Pancreas (tissue), 10 donors: Measurements from ENCODE around the gene ARL2. TPM values are rescaled to one million over a fixed set of nuclear protein-coding genes. Genes with fewer than 3 reads are reported as not detected.

ENCODE experiments used
- ATAC-seq, 4 donors: fragments of 200-7000 bp; cut with Tn5 transposase; one replicate each; pipeline versions ENCODE4 v1.8.0 to v1.9.1; 2020; ENCODE audit warnings: mild to moderate bottlenecking in 4 of 4, moderate library complexity in 4 of 4
- DNase-seq, 6 donors: peaks; one replicate each; pipeline ENCODE4 v3.0.0-alpha.2; 2020
- FAIRE-seq: peaks from 2 replicates; lab custom pipeline; 2012; peaks lifted over from hg19 to GRCh38; lab: Jason Lieb, UNC
- H3K27ac ChIP-seq, 4 donors: fragments of 200-600 bp; sonication (generic); 1 replicate in 3 of 4; 2 replicates in 1 of 4; pipeline versions ENCODE4 v1.5.0 to v1.8.0; 2020
- H3K27me3 ChIP-seq, 4 donors: fragments of 200-600 bp; one replicate each; pipeline ENCODE4 v1.8.0; 2021
- H3K36me3 ChIP-seq, 3 donors: fragments of 200-600 bp; sonication (generic) in 1 of 3; one replicate each; pipeline versions ENCODE4 v1.5.0 to v1.8.0; 2020 to 2021
- H3K4me1 ChIP-seq, 3 donors: fragments of 200-600 bp; one replicate each; pipeline ENCODE4 v1.8.0; 2021
- H3K4me3 ChIP-seq, 4 donors: fragments of 200-600 bp; sonication (generic) in 2 of 4; one replicate each; pipeline versions ENCODE4 v1.5.0 to v1.8.0; 2020 to 2021
- H3K9me3 ChIP-seq, 4 donors: fragments of 200-600 bp; one replicate each; pipeline ENCODE4 v1.8.0; 2021
- WGBS, 2 donors: extraction: QIAGEN DNeasy Blood & Tissue Kit; methylation state at CpG; one replicate each; pipeline ENCODE4 v1.1.7; 2013; 5-methylcytosine and 5-hydroxymethylcytosine counted together
- intact Hi-C, 3 donors: fragments of 100-400 bp; cut with DNase I; formaldehyde crosslinking; loops; one replicate each; pipeline versions ENCODE4 v1.11.1 to v1.14.2; 2022
- polyA plus RNA-seq, 2 donors: library from polyadenylated mRNA; stranded (reverse); fragments of 200-250 nt; gene quantifications; one replicate each; pipeline ENCODE4 v1.2.3, GENCODE V29; 2013
- total RNA-seq, 6 donors: library from RNA; stranded (reverse); fragmentation: NEBNext Ultra II Directional in 4 of 6; extraction: Animal tissue kit (Norgen Biotek cat#: 25700) in 4 of 6; gene quantifications; one replicate each; pipeline versions ENCODE4 v1.2.1 to v1.2.4, GENCODE V29; 2021 to 2023
- TF ChIP-seq, protein P1 (sequence below), 4 donors: fragments of 200-600 bp; sonication (generic) in 3 of 4; IDR thresholded peaks; one replicate each; pipeline versions ENCODE4 v1.5.0 to v1.8.0; 2021; ENCODE audit warnings: antibody characterized with exemption in 4 of 4
- donor health status: healthy with polysubstance abuse.
- donor health status: DM: no; HTN: no; CAD: no; lungs with moderate emphysema.
- donor health status: DM: no; HTN: no; CAD: no.
- donor health status: control.
- donor health status: control.
- donor health status: Bipolar disorder and iron deficiency.
- donor health status: DM: yes; HTN: yes; CAD: no.
- donor health status: DM: no; HTN: no; CAD: no.
- donor health status: DM: no; HTN: no; CAD: no.
- donor health status: DM: yes; HTN: yes; CAD: no.

ARL2 gene
- total and polyA plus RNA-seq, 8 donors: 27.8 to 79.1 (median 36.1) TPM

GRCh38 chr11:65058012-65058411 lies 44.1 kb downstream of the ARL2 start:
- no peak for FAIRE-seq
- intact Hi-C loops: no loop called here
- Histone ChIP-seq H3K4me3 (no peak overlapping the region), H3K27me3 (no peaks in the 10 kb centered on the region), H3K36me3 (no peaks in the 10 kb centered on the region), H3K4me1 (no peaks in the 10 kb centered on the region), H3K27ac (no peak overlapping the region), H3K9me3 (no peaks in the 10 kb centered on the region)
- 72 to 75% methylated on average over 12 to 13 of the region's 13 CpGs for WGBS, 2 donors
- no peak for DNase-seq
- TF ChIP-seq, protein P1, sequence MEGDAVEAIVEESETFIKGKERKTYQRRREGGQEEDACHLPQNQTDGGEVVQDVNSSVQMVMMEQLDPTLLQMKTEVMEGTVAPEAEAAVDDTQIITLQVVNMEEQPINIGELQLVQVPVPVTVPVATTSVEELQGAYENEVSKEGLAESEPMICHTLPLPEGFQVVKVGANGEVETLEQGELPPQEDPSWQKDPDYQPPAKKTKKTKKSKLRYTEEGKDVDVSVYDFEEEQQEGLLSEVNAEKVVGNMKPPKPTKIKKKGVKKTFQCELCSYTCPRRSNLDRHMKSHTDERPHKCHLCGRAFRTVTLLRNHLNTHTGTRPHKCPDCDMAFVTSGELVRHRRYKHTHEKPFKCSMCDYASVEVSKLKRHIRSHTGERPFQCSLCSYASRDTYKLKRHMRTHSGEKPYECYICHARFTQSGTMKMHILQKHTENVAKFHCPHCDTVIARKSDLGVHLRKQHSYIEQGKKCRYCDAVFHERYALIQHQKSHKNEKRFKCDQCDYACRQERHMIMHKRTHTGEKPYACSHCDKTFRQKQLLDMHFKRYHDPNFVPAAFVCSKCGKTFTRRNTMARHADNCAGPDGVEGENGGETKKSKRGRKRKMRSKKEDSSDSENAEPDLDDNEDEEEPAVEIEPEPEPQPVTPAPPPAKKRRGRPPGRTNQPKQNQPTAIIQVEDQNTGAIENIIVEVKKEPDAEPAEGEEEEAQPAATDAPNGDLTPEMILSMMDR (IDR thresholded peaks at IDR 0.05): no peak
- no peak for ATAC-seq

DNA sequence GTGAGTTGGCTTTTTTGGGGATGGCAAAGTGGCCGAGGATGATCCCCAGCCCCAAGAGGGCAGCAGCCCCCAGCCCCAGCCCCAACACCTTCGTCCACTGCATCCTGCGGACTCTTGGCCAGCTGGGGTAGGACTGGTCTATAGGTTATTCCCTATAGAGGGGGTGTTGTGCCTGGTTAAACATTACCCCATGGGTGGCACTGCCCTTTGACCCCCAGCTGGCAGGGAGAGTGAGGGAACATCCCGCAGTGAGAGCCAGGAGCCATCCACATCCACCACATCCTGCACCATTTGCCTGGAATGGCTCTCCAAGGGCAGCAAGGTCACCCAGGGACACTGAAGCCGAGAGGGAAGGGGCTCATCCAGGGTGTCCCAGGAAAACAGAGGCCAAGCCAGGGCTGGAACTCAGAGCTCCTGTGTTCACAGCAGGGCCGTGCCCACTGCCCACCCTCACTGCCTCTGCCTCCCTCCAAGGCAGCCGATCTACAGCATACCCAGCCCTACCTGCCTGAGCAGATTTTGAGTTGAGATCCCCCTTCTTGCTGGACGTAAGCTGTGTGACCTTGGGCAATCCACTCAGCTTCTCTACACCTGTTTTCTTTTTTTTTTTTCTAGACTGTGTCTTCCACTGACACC lies 44.6 kb downstream of the ARL2 start, which contains the start of gene NAALADL1:
Gene NAALADL1 (minus strand): TSS at position 135 of the 636 bp plus-strand sequence. CDS start 32 bp downstream, at position 103.
- DNase-seq (no peak), ATAC-seq (no peak), FAIRE-seq (no peak)
- 71 to 76% methylated on average over 8 of the region's 8 CpGs for WGBS, 2 donors
- TF ChIP-seq, protein P1 (IDR thresholded peaks at IDR 0.05): no peak
- Histone ChIP-seq H3K4me3 (no peak within 1 kb of the TSS), H3K4me1 (no peaks in the 10 kb centered on the region), H3K36me3 (no peaks in the 10 kb centered on the region), H3K9me3 (no peaks in the 10 kb centered on the region), H3K27me3 (no peaks in the 10 kb centered on the region), H3K27ac (no peak within 1 kb of the TSS)
- intact Hi-C loops: no loop called here

GRCh38 chr11:65059523-65059922 lies 45.6 kb downstream of the ARL2 start:
- Histone ChIP-seq H3K27ac (no peak overlapping the region), H3K4me1 (no peaks in the 10 kb centered on the region), H3K9me3 (no peaks in the 10 kb centered on the region), H3K36me3 (no peaks in the 10 kb centered on the region), H3K4me3 (no peak overlapping the region), H3K27me3 (no peaks in the 10 kb centered on the region)
- no peak for DNase-seq
- TF ChIP-seq, protein P1 (IDR thresholded peaks at IDR 0.05): no peak
- no peak for ATAC-seq
- intact Hi-C loops: no loop called here
- no peak for FAIRE-seq
- WGBS, 2 donors: 70% methylated on average over 3 of the region's 3 CpGs

- Histone ChIP-seq H3K27ac (no peak overlapping the region), H3K9me3 (no peaks in the 10 kb centered on the region), H3K4me1 (no peaks in the 10 kb centered on the region), H3K27me3 (no peaks in the 10 kb centered on the region), H3K36me3 (no peaks in the 10 kb centered on the region), H3K4me3 (no peak overlapping the region)
- TF ChIP-seq, protein P1 (IDR thresholded peaks at IDR 0.05): no peak
- FAIRE-seq (no peak), DNase-seq (no peak), ATAC-seq (no peak)
- intact Hi-C loops: no loop called here
- 40 to 43% methylated on average over 10 of the region's 10 CpGs for WGBS, 2 donors
Observed at GRCh38 chr11:65059959-65060824, 46.2 kb downstream of the ARL2 start.
